CD4-positive, alpha-beta T cell (primary cell): ENCODE data around the gene RNF39. TPM values are rescaled to one million over a fixed set of nuclear protein-coding genes. Genes with fewer than 3 reads are reported as not detected.

Experiments
- ATAC-seq: fragments of 200-7000 bp; cut with Tn5 transposase; one replicate; pipeline ENCODE4 v1.10.0; 2022; ENCODE audit warnings: mild to moderate bottlenecking; ENCODE audit not compliant: poor library complexity
- CTCF ChIA-PET: fragments of 350-600 bp; sonication (Branson Sonifier 250); formaldehyde crosslinking; loops from one replicate; lab custom pipeline; 2021; ENCODE audit warnings: antibody characterized with exemption, inconsistent platforms; lab: Charles Lee
- POLR2A ChIA-PET: fragments of 350-600 bp; sonication (Branson Sonifier 250); formaldehyde crosslinking; loops from one replicate; lab custom pipeline; 2021; ENCODE audit warnings: antibody characterized with exemption, inconsistent platforms; lab: Charles Lee
- DNase-seq, 14 experiments: peaks; one replicate each; pipeline ENCODE4 v3.0.0-alpha.2; 2013 to 2020; ENCODE audit warnings: mixed read lengths in 2 of 14
- H3K27ac ChIP-seq, 2 donors: one replicate each; pipeline versions ENCODE4 v1.5.1 to v1.7.0; 2013; ENCODE audit warnings: low read length in 2 of 2, low read depth in 1 of 2, mild to moderate bottlenecking in 1 of 2
- H3K27me3 ChIP-seq, 2 experiments: 1 replicate in 1 of 2; 2 replicates in 1 of 2; pipeline versions ENCODE4 v1.6.1 to v1.7.0; 2013; ENCODE audit warnings: low read length in 2 of 2, control low read depth in 1 of 2, mild to moderate bottlenecking in 1 of 2, moderate library complexity in 1 of 2; ENCODE audit not compliant: insufficient read depth in 2 of 2, control insufficient read depth in 1 of 2
- H3K36me3 ChIP-seq: one replicate; pipeline ENCODE4 v1.6.1; 2013; ENCODE audit warnings: low read length, control low read depth; ENCODE audit not compliant: insufficient read depth
- H3K4me1 ChIP-seq: one replicate; pipeline ENCODE4 v1.6.1; 2013; ENCODE audit warnings: low read length, control low read depth; ENCODE audit not compliant: insufficient read depth
- H3K4me3 ChIP-seq: one replicate; pipeline ENCODE4 v1.5.1; 2013; ENCODE audit warnings: mild to moderate bottlenecking, low read length, moderate library complexity
- H3K9me3 ChIP-seq, 2 experiments: 1 replicate in 1 of 2; 2 replicates in 1 of 2; pipeline versions ENCODE4 v1.6.1 to v1.7.0; 2013; ENCODE audit warnings: low read length in 2 of 2, mild to moderate bottlenecking in 2 of 2, control low read depth in 1 of 2, moderate library complexity in 1 of 2; ENCODE audit not compliant: control insufficient read depth in 1 of 2, insufficient read depth in 1 of 2
- H3K27ac Mint-ChIP-seq: one replicate; pipeline ENCODE4 v1.8.0; 2020; ENCODE audit warnings: mixed read lengths
- H3K27me3 Mint-ChIP-seq: one replicate; pipeline ENCODE4 v1.8.0; 2021; ENCODE audit warnings: mixed read lengths
- H3K36me3 Mint-ChIP-seq: one replicate; pipeline ENCODE4 v1.8.0; 2021; ENCODE audit warnings: low read depth, mixed read lengths
- H3K4me1 Mint-ChIP-seq: one replicate; pipeline ENCODE4 v1.8.0; 2021; ENCODE audit warnings: low read depth, mixed read lengths
- H3K4me3 Mint-ChIP-seq: one replicate; pipeline ENCODE4 v1.8.0; 2020; ENCODE audit warnings: mild to moderate bottlenecking, mixed read lengths
- H3K9me3 Mint-ChIP-seq: one replicate; pipeline ENCODE4 v1.8.0; 2020; ENCODE audit warnings: mixed read lengths
- CTCF ChIP-seq: fragments of 200-600 bp; IDR thresholded peaks from one replicate; pipeline ENCODE4 v1.8.0; 2022; ENCODE audit warnings: antibody characterized with exemption, mild to moderate bottlenecking
- intact Hi-C, 2 experiments: fragments of 100-400 bp; cut with DNase I in 1 of 2; cut with micrococcal nuclease in 1 of 2; formaldehyde crosslinking; loops; one replicate each; pipeline versions ENCODE4 v1.15.1 to v1.9.0; 2023 to 2025; cut with DNase I, micrococcal nuclease
- total RNA-seq, 174 experiments: library from RNA in 2 of 174; stranded (reverse) in 2 of 174; gene quantifications; one replicate each; pipeline ENCODE4 v1.2.3 and lab custom pipeline; 2021 to 2026

The RNF39 gene
- total RNA-seq, 2 experiments from 2014 or later, result not detected

GRCh38 chr6:30053682-30054081, 21.9 kb downstream of the RNF39 start:
- H3K27me3 ChIP-seq, result no peaks in the 10 kb centered on the region
- no peak overlapping the region for H3K27ac ChIP-seq
- intact Hi-C loops, result no loop called here
- H3K4me1 Mint-ChIP-seq, result no peaks in the 10 kb centered on the region
- DNase-seq (no peak), ATAC-seq (no peak)
- H3K27ac Mint-ChIP-seq, result no peak overlapping the region
- H3K36me3 ChIP-seq, result peaks cover 21% of the 10 kb centered on the region
- ChIA-PET CTCF (no interaction called here), POLR2A (interaction anchor here (1.9 kb wide), 1 partner anchor 13 kb away, joined by 5 read pairs; the partner anchor contains the start of gene PPP1R11)
- no peaks in the 10 kb centered on the region for H3K4me1 ChIP-seq
- H3K36me3 Mint-ChIP-seq, result peaks cover 73% of the 10 kb centered on the region
- no peak for TF ChIP-seq CTCF
- H3K4me3 Mint-ChIP-seq, result no peak overlapping the region
- no peaks in the 10 kb centered on the region for H3K9me3 Mint-ChIP-seq
- H3K4me3 ChIP-seq, result no peak overlapping the region
- no peaks in the 10 kb centered on the region for H3K9me3 ChIP-seq
- H3K27me3 Mint-ChIP-seq, result no peaks in the 10 kb centered on the region

GRCh38 chr6:30047220-30047619, 28.3 kb downstream of the RNF39 start:
- Mint-ChIP-seq H3K4me1 (peaks cover 13% of the 10 kb centered on the region), H3K36me3 (peaks cover 27% of the 10 kb centered on the region), H3K4me3 (no peak overlapping the region), H3K27me3 (no peaks in the 10 kb centered on the region), H3K27ac (no peak overlapping the region), H3K9me3 (no peaks in the 10 kb centered on the region)
- no peaks in the 10 kb centered on the region for H3K36me3 ChIP-seq
- H3K27ac ChIP-seq, result no peak overlapping the region
- CTCF ChIA-PET, result no interaction called here
- no peaks in the 10 kb centered on the region for H3K4me1 ChIP-seq
- no peak overlapping the region for H3K4me3 ChIP-seq
- TF ChIP-seq CTCF, result no peak
- ATAC-seq, result no peak
- H3K9me3 ChIP-seq, result no peaks in the 10 kb centered on the region
- DNase-seq, result no peak
- H3K27me3 ChIP-seq, result no peaks in the 10 kb centered on the region
- POLR2A ChIA-PET, result interaction anchor here (0.6 kb wide), 1 partner anchor 295 kb away, joined by 3 read pairs; no protein-coding TSS in a partner anchor
- intact Hi-C loops, result no loop called here

GRCh38 chr6:30044630-30045029, 30.9 kb downstream of the RNF39 start:
- H3K4me3 ChIP-seq, result no peak overlapping the region
- no peaks in the 10 kb centered on the region for H3K27me3 ChIP-seq
- peaks cover 13% of the 10 kb centered on the region for H3K4me1 Mint-ChIP-seq
- peaks cover 15% of the 10 kb centered on the region for H3K36me3 Mint-ChIP-seq
- DNase-seq, result no peak
- intact Hi-C loops, result no loop called here
- H3K27ac Mint-ChIP-seq, result no peak overlapping the region
- CTCF ChIA-PET, result no interaction called here
- no peaks in the 10 kb centered on the region for H3K4me1 ChIP-seq
- no peak for ATAC-seq
- H3K27me3 Mint-ChIP-seq, result no peaks in the 10 kb centered on the region
- H3K9me3 ChIP-seq, result no peaks in the 10 kb centered on the region
- no peak for TF ChIP-seq CTCF
- no peak overlapping the region for H3K4me3 Mint-ChIP-seq
- POLR2A ChIA-PET, result interaction anchor here (1.5 kb wide), 1 partner anchor 16 kb away, joined by 3 read pairs; the partner anchor contains the start of gene POLR1H
- no peaks in the 10 kb centered on the region for H3K9me3 Mint-ChIP-seq
- H3K27ac ChIP-seq, result no peak overlapping the region
- no peaks in the 10 kb centered on the region for H3K36me3 ChIP-seq
